GM18861 (cell line): ENCODE results near the gene CNOT1.
"Not testable (repeated sequence)": the region's sequence is repeated elsewhere in the genome, so short reads cannot be mapped to it uniquely, and the experiment has no call there.

ENCODE experiments used
- ATAC-seq: cut with Tn5 transposase; IDR thresholded peaks from one replicate; pipeline ENCODE4 v1.9.1; 2021; ENCODE audit not compliant: unreplicated experiment

Gene CNOT1

GRCh38 chr16:58638148-58639036, 8.8 kb upstream of the CNOT1 start:
- ATAC-seq, result no peak

- ATAC-seq, result not testable (repeated sequence)
These were observed 7.4 kb upstream of the CNOT1 start for GRCh38 chr16:58637021-58637420.

DNA sequence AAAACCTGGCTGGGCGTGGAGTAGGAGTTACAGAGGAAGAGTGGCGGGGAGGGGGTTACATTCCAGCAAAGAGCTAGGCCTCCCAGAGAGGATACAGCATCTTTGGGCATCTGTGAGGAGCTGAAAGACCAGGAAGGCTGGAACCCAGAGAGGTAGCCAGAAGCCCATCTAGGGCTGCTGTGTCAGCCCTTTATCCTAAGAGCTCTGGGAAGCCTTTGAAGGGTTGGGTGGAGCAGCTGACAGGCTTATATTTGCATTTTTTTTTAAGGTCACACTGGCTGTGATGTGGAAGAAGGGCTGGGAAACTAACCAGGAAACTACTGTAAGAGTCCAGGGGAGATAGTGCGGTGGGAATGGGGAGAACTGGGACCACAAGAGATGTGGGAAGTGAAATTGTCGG, 6.8 kb upstream of the CNOT1 start:
- ATAC-seq, result no peak

GRCh38 chr16:58635502-58635901, 5.9 kb upstream of the CNOT1 start:
- no peak for ATAC-seq

GRCh38 chr16:58634265-58634802, 4.7 kb upstream of the CNOT1 start:
- ATAC-seq, result no peak

DNA sequence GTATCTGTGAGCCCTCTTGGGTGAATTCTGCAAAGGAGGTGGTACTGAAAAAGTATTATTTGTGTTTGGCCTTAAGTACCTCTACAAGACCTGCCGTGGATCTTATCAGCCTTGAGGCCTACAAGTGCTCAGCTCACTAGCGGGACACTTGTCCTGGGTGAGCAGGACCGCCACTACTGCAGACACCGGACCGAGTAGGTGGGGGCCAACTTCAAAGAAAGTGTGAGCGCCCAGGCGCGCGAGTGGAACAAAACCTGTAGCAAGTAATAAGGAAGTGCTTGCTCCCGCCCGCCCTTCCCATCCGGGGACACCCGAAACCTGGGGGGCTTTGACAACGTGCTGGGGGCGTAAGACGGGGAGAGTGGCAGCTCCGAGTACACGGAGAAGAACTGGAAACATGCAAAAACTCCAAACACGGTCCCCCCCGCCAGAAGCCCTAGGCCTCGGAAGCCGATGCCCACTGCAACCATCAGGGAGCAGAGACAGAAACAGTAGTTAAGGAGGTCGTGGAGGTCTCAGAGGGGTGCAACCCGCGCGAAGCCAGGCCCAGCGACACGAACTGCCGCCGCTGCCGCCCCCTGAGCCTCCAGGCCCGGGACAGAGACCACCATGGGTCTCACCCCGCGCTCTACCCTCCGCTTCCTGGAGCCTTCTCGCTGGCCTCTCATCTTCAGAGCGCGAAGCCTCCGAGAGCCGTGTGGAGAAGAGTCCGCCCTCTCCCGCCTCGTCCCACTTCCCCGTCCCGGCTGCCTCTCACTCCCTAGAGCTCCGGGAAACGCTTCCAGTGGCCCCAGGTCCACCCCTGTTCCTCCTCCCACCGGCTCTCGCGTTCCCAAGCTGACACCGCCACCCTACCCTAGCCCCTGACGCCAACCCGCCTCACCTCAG, 537 bp downstream of the CNOT1 start:
- ATAC-seq, result no peak

- ATAC-seq, result no peak
These were observed 5.4 kb downstream of the CNOT1 start for GRCh38 chr16:58624209-58624608.

- ATAC-seq, result no peak
These were observed 9.2 kb downstream of the CNOT1 start for GRCh38 chr16:58620396-58620795.

DNA sequence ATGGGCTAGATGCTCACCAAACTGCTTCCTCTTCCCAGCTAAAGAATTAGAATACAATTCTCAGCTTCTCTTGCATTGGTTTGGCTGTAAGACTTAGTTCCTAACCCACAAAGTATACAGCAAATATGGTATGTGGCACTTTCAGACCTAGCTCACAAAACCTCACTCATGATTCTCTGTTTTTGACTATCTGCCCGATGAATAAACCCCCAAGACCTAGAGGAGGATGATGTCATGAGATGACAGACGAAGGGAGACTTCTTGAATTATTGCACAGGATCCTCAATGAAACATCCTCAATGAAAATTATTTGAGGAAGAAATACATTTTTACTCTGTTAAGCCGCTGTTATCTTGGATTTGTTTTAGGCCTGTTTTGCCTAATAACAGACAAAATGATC, 14.3 kb downstream of the CNOT1 start:
- ATAC-seq, result no peak

- no peak for ATAC-seq
These were observed 14.8 kb downstream of the CNOT1 start for GRCh38 chr16:58614860-58615259.

DNA sequence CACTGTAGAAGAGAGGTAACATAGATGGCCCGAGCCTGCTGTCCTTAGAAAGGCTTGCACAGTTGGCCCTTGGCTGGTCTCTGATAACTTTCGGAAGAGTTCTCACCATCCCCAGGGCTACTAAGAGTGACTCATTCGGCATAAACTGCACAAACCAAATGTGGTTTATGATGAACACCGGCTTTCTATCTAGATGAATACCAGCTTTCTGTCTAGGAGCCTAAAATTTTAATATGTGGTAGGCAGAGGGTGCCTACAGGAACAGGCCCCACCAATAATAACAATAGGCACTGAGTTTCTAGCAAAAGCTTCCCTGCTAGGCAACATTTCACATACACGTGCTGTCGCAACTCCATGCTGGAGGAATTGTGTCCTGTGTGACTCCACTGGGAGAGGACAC, 15.4 kb downstream of the CNOT1 start:
- no peak for ATAC-seq

DNA sequence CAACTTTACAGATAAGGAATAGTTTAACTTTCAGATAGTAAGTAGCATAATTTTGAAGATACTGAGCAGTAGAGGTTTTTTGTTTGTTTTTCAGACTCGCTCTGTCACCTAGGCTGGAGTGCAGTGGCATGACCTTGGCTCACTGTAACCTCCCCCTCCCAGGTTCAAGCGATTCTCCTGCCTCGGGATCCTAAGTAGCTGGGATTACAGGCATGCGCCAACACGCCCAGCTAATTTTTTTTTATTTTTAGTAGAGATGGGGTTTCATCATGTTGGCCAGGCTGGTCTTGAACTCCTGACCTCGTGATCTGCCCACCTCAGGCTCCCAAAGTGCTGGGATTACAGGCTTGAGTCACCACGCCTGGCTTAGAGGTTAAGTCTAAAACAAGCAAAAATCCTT, 16.7 kb downstream of the CNOT1 start:
- not testable (repeated sequence) for ATAC-seq

- no peak for ATAC-seq
These were observed 21.0 kb downstream of the CNOT1 start for GRCh38 chr16:58608601-58609136.

- ATAC-seq, result no peak
These were observed 24.1 kb downstream of the CNOT1 start for GRCh38 chr16:58605562-58605961.

- ATAC-seq, result no peak
These were observed 38.5 kb downstream of the CNOT1 start for GRCh38 chr16:58591083-58591482.

DNA sequence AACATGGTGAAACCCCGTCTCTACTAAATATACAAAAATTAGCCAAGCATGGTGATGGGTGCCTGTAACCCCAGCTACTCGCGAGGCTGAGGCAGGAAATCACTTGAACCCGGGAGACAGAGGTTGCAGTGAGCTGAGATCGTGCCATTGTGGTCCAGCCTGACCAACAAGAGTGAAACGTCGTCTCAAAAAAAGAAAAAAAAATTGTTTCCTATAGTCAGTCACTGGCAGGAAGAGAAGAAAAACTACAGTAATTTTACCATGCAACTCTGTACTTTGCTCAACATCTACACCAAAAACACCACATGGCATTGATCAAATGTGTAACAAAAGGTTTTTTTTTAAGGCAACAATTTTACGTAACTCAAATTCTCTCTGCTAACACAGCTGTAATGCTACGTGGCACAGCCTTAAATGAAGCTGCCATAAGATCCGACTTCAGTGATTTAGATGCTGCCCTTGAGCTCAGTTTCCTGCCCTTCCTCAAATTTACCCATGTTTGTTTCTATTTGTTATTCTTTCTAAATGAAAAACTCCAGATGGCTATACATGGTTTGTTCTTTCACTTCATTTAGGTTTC, 40.2 kb downstream of the CNOT1 start:
- no peak for ATAC-seq

GRCh38 chr16:58588406-58588805, 41.2 kb downstream of the CNOT1 start:
- no peak for ATAC-seq

DNA sequence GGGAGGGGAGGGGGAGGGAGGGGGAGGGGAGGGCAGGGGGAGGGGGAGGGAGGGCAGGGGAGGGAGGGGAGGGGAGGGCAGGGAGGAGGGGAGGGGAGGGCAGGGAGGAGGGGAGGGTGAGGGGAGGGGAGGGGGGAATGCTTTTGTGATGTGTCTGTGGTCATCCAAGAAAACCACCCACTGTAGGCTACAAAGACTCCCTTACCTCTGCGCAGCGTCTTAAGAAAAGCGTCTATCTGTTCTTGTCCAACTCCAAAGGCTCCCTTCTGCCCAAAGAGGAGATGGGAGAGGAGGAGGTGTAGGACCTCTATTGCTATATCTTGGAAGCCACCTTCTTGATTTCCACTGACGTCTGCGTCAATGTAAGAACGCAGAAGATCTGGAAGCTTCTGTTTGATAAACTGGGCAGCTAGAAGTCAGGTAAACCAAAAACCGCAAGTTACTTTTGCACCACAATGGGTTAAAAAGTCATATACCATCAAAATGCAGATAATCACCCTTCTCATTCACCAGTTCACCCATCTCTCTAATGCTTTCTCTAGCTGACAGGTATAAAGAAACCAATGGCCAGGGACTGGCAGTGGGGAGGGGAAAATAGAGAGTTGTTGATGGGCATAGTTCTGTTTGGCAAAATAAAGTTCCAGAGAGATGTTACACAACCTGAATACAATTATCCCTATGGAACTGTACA, 43.1 kb downstream of the CNOT1 start:
- ATAC-seq, result no peak

DNA sequence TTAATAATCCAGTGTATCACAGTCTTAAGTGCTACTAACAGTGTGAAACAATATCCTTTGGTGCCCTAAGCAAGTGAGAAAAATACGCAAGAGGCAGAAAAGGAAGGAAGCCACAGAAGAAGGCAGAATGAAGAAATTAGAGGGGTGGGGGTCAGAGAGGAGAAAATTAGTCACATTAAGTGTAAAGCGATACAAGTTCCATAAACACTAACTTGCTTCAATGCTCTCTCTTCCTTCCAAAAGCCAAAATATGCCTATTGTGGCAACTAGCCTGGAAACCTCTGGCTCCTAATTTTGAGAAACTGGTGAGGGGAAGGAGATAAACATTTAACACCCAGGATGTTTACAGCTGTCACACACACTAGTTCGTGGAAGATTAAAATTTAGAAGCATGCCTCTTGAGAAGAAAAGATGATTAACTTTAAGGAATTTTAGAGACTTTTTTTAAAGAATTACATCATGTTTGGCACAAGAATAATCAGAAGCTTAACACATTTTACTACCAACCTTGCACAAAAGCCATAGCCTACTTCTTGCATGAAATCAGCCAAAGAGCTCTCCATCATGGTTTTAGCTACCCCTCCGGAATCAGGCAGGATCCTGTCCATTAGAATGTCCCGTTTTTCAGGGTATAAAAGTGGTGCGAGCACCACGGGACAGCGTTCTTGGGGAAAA, 44.7 kb downstream of the CNOT1 start:
- ATAC-seq, result no peak
